ENCODE data around the gene IRF7.
A peak's percentile ranks its signal among the peaks of the same experiment; 100 is the strongest.
"Not testable (repeated sequence)": the region's sequence is repeated elsewhere in the genome, so short reads cannot be mapped to it uniquely, and the experiment has no call there.

The IRF7 gene

DNA sequence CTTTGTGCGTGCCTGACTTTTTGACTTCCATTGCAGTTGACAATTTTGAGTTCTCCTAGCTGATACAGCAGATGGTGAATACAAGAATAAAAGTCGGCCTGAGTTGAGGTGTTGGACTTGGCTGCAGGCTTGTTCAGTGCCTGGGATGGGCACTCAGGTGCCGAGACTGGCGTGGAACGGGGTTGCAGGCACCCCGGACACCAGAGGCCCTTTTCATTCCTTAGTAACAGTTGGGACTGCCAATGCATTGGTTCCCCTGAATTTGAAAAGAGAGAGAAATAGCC, 38.2 kb downstream of the IRF7 start:
- DNase-seq: no peak

DNA sequence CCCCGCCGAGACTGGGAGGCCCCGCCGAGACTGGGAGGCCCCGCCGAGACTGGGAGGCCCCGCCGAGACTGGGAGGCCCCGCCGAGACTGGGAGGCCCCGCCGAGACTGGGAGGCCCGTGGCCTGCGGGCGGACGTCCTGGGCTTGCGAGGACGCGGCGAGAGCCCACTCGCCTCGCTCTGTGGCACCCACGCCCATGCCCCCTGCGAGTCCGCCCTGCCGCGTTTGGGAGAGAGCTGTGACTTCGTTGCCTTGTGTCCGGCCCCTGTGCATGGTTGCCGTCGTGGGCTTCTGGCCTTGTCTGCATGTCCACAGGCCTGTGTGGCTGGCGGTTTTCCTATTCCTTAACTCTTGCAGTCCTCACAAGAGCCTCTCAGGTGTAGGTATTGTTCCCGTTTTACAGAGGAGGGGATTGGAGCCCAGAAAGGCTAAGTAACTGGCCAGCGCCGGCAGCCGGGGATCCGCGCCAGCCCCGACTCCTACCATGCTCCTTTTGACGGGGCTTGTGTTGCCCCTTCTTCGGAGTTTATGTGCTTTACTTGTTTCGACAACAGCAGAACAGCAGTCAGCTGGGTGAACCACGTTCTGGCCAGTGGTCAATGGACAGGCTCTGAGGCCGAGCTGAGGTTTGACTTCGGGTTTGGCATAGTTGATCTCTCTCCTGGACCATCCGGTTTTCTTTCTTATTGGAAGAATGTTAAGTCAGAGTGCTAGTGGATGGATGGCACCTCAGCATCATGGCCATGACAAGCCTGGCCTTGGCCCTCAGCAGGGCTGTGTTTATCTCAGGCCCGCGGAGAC, 38.7 kb downstream of the IRF7 start:
- DNase-seq: no peak

DNA sequence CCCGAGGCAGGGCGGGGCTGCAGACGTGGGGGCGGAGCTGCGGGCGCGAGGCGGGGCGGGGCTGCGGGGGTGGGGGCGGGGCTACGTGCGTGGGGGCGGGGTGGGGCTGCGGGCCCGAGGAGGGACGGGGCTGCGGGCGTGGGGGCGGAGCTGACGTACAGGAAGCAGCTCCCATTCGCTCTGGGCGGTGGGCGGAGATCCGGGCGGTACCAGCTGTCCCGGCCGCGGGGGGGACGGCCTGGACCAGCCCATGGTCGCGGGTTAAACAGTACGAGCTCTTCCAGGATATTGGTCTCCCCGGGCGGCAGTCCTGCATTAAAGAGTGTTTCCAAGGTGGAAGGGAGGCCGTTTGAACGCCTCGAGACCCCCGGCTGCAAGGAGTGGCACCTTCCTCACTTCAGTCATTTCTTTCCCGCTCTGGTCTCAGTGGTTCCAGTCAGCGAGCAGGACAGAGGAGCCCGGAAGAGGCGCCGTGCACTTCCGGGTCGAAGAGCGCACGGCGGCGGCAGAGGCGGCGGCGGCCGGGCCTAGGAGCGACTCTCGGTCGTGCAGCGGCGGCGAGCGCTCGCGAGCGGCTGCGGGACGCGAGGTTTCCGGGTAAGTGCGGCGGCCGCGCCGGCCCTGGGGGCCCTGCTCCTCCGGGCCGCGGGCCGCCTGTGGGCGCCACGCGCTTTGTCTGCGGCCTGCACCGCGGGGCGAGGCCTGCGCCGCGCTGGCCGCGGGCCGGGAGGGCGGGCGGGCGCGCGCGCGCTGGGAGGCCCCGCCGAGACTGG, 39.6 kb downstream of the IRF7 start, which contains the start of gene PHRF1:
Gene PHRF1 (plus strand): TSS at position 475 of the 773 bp plus-strand sequence. CDS start 5,043 bp downstream, outside the sequence.
- DNase-seq: peak; percentile 91

DNA sequence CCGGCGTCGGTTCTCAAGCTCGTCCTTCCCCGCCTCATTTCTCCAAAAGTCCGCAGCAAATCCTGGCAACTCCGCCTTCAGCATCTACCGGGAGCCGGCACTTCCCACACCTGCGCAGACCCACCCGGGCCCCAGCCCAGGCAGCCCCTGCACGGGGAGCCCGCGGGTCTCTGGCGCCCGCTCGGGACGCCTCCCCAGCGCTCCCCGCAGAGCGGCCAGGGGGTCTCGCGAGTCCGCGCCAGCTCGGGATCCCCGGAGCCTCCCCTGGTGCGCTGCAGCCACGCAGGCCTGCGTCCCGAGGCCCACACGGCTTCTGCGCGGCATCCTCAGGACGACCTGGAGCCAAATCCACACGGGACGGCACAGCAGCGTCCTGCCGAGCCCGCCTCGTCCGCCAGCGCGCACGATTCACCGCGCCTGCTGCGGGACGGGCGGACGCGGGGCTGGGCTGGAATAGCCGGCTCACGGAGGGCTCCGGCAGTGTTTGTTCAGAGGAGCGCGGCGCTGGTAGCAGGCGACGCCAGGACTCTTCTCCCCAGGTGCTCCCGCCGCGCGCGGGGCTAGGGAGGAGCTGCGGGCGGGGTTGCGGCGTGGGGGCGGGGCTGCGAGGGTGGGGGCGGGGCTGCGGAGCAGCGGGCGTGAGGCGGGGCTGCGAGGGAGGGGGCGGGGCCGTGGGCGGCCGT, 40.3 kb downstream of the IRF7 start:
- DNase-seq: peak; percentile 88

DNA sequence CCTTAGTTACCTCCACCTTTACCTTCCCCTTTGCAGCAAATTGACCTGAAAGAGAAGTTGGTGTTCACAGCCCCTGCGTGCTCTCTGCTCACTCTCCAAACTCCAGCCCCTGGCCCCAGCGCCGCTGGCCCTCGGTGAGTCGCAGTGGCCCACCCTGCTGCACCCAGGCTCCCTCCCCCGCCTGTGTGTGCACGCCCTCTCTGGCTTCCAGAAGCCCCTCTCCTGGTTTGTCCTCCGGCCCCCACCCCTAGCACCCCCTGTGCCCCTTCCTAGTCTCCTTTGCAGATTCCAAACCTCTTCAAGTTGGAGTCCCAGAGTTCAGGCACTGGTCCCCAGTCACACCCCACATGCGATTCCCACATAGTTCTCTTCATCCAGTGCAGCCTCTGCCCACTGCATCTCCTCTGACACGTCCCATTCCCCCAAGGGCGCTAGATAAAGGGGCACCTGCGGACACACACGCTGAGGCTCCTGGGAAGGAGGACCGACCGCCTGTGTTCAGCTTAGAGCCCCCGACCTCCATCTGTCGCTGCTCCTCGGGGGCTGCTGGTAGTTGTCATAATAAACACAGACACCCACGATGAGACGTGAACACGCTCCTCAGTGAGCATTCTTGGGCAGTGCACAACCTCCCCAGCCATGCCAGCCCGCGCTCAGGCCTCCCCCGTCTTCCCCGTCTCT, 41.0 kb downstream of the IRF7 start:
- DNase-seq: no peak

DNA sequence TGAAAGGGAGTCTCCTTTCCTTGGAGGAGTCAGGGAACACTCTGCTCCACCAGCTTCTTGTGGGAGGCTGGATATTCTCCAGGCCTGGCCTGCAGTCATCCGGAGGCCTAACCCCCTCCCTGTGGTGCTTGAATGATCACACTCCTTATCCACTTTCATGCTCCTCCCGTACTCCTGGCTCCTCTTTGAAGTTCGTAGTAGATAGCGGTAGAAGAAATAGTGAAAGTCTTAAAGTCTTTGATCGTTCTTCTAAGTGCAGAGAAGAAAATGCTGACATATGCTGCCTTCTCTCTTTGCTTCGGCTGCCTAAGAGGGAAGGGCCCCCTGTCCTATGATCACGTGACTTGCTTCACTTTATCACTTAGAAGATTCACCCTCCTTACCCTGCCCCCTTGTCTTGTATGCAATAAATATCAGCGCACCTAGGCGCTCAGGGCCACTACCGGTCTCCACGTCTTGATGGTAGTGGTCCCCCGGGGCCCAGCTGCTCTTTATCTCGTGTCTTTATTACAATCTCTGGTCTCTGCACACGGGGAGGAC, 41.6 kb downstream of the IRF7 start:
- not testable (repeated sequence) for DNase-seq

GRCh38 chr11:573146-573759, 42.5 kb downstream of the IRF7 start:
- DNase-seq: no peak

- DNase-seq: no peak
These were observed 44.0 kb downstream of the IRF7 start for GRCh38 chr11:571802-572185.

DNA sequence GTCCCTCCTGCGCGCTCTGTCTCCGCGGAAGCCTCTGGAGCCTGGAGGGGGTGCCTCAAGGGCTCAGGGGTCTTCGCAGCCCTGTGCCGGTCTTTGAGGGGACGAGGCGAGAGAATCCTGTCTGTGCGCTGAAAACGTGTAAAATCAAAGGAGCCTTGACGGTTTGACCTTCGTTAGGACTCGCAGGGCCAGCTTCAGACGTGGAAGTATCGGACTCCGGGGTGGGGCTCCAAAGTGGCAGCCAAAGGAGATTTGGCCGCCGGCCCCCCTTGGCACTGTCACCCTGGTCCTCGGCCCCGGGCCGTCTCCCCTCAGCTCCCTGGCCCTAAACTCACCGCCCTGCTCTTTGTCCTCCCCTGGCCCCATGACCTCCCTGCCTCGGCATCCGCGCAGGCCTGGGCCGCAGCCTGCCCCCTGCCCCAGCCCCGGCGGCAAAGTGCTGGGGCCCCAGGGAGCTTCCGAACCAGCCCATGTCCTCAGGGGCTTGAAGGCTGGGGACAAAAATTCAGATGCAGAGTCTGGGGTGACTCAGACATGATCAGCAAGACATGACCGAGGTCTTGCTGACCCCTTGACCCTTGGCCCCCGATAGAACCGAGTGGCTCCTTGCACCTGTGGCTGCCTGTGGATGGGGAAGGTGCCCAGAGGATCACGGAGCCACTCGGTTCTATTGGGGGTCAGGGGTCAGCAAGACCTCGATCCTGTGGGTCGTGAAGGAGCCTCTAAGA, 46.4 kb downstream of the IRF7 start:
- no peak for DNase-seq

- DNase-seq: peak; percentile 95
These were observed 47.2 kb downstream of the IRF7 start for GRCh38 chr11:568306-569157.

DNA sequence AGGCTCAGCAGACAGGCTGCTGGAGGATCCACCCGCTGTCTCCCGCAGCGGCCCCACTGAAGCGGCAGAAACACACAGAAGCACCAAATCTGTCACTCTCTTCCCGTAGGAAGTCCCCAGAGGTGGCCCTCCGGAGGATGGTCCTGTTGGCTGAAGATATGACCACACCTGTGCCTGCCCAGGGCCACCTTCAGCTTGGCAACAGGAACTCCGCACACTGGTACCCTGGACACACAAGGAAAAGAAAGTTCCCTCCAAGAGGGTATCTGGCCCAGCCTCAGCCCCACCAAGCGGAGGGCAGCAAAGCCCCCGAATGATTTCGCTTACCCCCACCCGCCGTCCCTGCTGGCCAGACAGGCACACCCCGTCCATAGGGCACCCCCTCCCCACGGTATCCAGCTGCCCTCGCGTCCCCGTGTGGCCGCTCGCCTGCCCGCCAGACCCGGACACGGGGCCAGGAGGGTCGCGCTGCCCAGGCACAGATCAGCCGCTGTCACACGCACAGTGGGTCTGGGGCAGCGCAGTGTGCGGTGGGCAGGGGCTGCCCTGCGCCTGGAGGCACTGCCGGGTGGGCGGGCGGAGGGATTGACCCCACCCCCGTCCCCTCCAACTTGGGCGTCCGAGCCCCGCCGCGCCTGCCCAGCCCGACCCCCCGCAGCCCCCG, 48.0 kb downstream of the IRF7 start:
- no peak for DNase-seq

GRCh38 chr11:567011-567628, 48.6 kb downstream of the IRF7 start:
- DNase-seq: no peak

- no peak for DNase-seq
These were observed 49.7 kb downstream of the IRF7 start for GRCh38 chr11:565921-566509.

- no peak for DNase-seq
These were observed 51.8 kb downstream of the IRF7 start for GRCh38 chr11:563812-564578.

GRCh38 chr11:563066-563811, 52.5 kb downstream of the IRF7 start:
- no peak for DNase-seq

Measured in NCI-H1105 (cell line).